ENCODE data around the gene UTS2B.

DNA sequence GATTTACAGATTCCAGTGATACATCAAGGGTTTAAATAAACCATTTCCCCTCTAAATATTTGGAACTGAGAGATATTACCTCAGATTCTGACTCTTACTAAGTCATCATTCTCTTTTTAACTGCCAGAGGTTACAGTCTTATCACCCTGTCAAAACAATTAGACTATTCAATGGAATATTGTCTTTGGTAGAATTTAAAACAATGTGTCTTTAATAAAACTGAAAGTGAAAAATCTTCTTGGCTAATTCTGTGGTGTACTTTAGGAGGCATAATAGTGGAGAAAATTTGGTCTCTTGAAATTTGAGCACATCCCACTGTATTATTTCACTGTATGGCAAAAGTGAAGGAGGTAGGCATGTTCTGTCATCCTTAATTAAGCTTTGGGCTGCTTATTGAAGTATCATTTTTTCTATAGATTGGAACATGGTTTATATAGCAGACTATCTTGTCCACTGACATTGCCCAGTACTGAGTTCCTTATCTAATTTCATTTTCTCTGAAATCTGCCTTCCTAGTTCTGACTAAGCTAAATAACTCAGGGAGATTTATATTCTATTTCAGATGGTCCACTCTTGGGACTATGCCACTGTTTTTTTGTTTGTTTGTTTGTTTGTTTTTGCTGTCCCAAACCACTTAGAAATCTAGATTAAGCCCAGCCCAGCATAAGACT, 48.0 kb upstream of the UTS2B start:
- TF ChIP-seq, protein P1, sequence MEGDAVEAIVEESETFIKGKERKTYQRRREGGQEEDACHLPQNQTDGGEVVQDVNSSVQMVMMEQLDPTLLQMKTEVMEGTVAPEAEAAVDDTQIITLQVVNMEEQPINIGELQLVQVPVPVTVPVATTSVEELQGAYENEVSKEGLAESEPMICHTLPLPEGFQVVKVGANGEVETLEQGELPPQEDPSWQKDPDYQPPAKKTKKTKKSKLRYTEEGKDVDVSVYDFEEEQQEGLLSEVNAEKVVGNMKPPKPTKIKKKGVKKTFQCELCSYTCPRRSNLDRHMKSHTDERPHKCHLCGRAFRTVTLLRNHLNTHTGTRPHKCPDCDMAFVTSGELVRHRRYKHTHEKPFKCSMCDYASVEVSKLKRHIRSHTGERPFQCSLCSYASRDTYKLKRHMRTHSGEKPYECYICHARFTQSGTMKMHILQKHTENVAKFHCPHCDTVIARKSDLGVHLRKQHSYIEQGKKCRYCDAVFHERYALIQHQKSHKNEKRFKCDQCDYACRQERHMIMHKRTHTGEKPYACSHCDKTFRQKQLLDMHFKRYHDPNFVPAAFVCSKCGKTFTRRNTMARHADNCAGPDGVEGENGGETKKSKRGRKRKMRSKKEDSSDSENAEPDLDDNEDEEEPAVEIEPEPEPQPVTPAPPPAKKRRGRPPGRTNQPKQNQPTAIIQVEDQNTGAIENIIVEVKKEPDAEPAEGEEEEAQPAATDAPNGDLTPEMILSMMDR (conservative IDR thresholded peaks at IDR 0.05; ENCODE audit: low read depth, low read length) = no peak
- no peak for TF ChIP-seq EZH2 (IDR thresholded peaks at IDR 0.05; ENCODE audit: borderline replicate concordance, low read depth, low read length, poor library complexity, severe bottlenecking)

Data from A673 (cell line).